ENCODE results near the gene OGFOD1. TPM values are rescaled to one million over a fixed set of nuclear protein-coding genes. Genes with fewer than 3 reads are reported as not detected.

OGFOD1 gene
- total RNA-seq, 1 experiment from 2014 or later: 68.5 TPM

- ChIA-PET CTCF (no interaction called here), POLR2A (interaction anchor here (0.6 to 1.7 kb wide), 3 partner anchors 11 to 31 kb away, joined by 3 to 6 read pairs (median 3); partner anchors contain the start of genes NUDT21 and OGFOD1)
- Mint-ChIP-seq H3K4me3 (ENCODE audit: unreplicated experiment) (no peak overlapping the region), H3K27ac (ENCODE audit: low read depth, unreplicated experiment) (no peak overlapping the region), H3K9me3 (ENCODE audit: unreplicated experiment) (no peaks in the 10 kb centered on the region), H3K36me3 (ENCODE audit: insufficient read depth, unreplicated experiment) (peaks cover 7% of the 10 kb centered on the region), H3K27me3 (ENCODE audit: insufficient read depth, unreplicated experiment) (no peaks in the 10 kb centered on the region), H3K4me1 (ENCODE audit: insufficient read depth, unreplicated experiment) (peaks cover 31% of the 10 kb centered on the region)
- BruUV-seq (replicated peaks): no TSS peak
- no peak for DNase-seq (ENCODE audit: unreplicated experiment)
- no peak for TF ChIP-seq CTCF (IDR thresholded peaks at IDR 0.05; ENCODE audit: unreplicated experiment)
- intact Hi-C loops (cut with micrococcal nuclease): loop anchor here (10.0 kb wide), 1 partner anchor 86 kb away; no protein-coding TSS in a partner anchor
These were observed 30.7 kb upstream of the OGFOD1 start for GRCh38 chr16:56420613-56421012.

GRCh38 chr16:56421313-56421712 lies 30.0 kb upstream of the OGFOD1 start:
- Mint-ChIP-seq H3K36me3 (ENCODE audit: insufficient read depth, unreplicated experiment) (peaks cover 9% of the 10 kb centered on the region), H3K4me3 (ENCODE audit: unreplicated experiment) (no peak overlapping the region), H3K27me3 (ENCODE audit: insufficient read depth, unreplicated experiment) (no peaks in the 10 kb centered on the region), H3K9me3 (ENCODE audit: unreplicated experiment) (no peaks in the 10 kb centered on the region), H3K4me1 (ENCODE audit: insufficient read depth, unreplicated experiment) (peaks cover 36% of the 10 kb centered on the region), H3K27ac (ENCODE audit: low read depth, unreplicated experiment) (no peak overlapping the region)
- no peak for TF ChIP-seq CTCF (IDR thresholded peaks at IDR 0.05; ENCODE audit: unreplicated experiment)
- CTCF ChIA-PET: no interaction called here
- POLR2A ChIA-PET: interaction anchor here (1.7 kb wide), 1 partner anchor 12 kb away, joined by 6 read pairs; no protein-coding TSS in a partner anchor
- intact Hi-C loops (cut with micrococcal nuclease): loop anchor here (10.0 kb wide), 1 partner anchor 87 kb away; no protein-coding TSS in a partner anchor
- no TSS peak for BruUV-seq (replicated peaks)
- no peak for DNase-seq (ENCODE audit: unreplicated experiment)

GRCh38 chr16:56421976-56422669 lies 29.2 kb upstream of the OGFOD1 start:
- Mint-ChIP-seq H3K36me3 (ENCODE audit: insufficient read depth, unreplicated experiment) (peaks cover 12% of the 10 kb centered on the region), H3K4me1 (ENCODE audit: insufficient read depth, unreplicated experiment) (peaks cover 40% of the 10 kb centered on the region), H3K27ac (ENCODE audit: low read depth, unreplicated experiment) (peak overlapping the region; percentile 59), H3K4me3 (ENCODE audit: unreplicated experiment) (peak overlapping the region; percentile 41), H3K9me3 (ENCODE audit: unreplicated experiment) (no peaks in the 10 kb centered on the region), H3K27me3 (ENCODE audit: insufficient read depth, unreplicated experiment) (no peaks in the 10 kb centered on the region)
- intact Hi-C loops (cut with micrococcal nuclease): loop anchor here (10.0 kb wide), 1 partner anchor 87 kb away; no protein-coding TSS in a partner anchor
- CTCF ChIA-PET: no interaction called here
- TF ChIP-seq CTCF (IDR thresholded peaks at IDR 0.05; ENCODE audit: unreplicated experiment): no peak
- BruUV-seq (replicated peaks): no TSS peak
- no peak for DNase-seq (ENCODE audit: unreplicated experiment)
- POLR2A ChIA-PET: interaction anchor here (0.6 kb wide), 1 partner anchor 757 kb away, joined by 3 read pairs; no protein-coding TSS in a partner anchor

DNA sequence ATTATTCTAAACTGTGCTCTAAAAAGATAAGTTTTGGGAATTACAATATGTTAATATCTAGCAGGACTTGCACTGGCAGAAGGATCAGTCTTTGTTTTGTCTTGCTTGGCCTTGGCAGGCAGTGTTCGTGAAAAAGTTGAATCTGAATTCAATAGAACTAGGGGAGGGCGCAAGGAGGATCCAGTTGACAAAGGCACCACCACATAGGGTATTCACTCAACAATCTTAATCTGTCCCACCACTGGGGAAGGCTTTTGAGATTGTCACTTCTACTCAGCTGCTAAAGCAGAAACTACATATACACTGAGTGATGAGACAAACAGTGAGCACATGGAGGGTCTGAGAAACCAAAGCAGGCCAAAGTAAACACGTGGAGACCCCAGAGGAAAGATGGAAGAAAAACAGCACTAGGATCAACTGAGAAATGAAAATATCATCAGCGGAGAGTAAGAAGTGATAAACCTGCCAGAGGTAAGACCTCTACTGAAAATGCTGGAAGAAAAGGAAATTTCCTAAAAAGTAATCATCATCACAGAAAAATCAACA lies 28.4 kb upstream of the OGFOD1 start:
- Mint-ChIP-seq H3K4me1 (ENCODE audit: insufficient read depth, unreplicated experiment) (peaks cover 40% of the 10 kb centered on the region), H3K9me3 (ENCODE audit: unreplicated experiment) (no peaks in the 10 kb centered on the region), H3K27ac (ENCODE audit: low read depth, unreplicated experiment) (peak overlapping the region; percentile 59), H3K27me3 (ENCODE audit: insufficient read depth, unreplicated experiment) (no peaks in the 10 kb centered on the region), H3K36me3 (ENCODE audit: insufficient read depth, unreplicated experiment) (peaks cover 12% of the 10 kb centered on the region), H3K4me3 (ENCODE audit: unreplicated experiment) (peak overlapping the region; percentile 41)
- ChIA-PET CTCF (no interaction called here), POLR2A (interaction anchor here (1.2 to 2.1 kb wide), 2 partner anchors 16 to 29 kb away, joined by 4 to 25 read pairs; partner anchors contain the start of genes NUDT21 and OGFOD1)
- intact Hi-C loops (cut with micrococcal nuclease): loop anchor here (10.0 kb wide), 1 partner anchor 88 kb away; no protein-coding TSS in a partner anchor
- BruUV-seq (replicated peaks): no TSS peak
- TF ChIP-seq CTCF (IDR thresholded peaks at IDR 0.05; ENCODE audit: unreplicated experiment): no peak
- no peak for DNase-seq (ENCODE audit: unreplicated experiment)
